ENCODE measurements around the gene NEMP2.
"Not testable (repeated sequence)": the region's sequence is repeated elsewhere in the genome, so short reads cannot be mapped to it uniquely, and the experiment has no call there.

NEMP2 gene

GRCh38 chr2:190524928-190525327, 9.6 kb downstream of the NEMP2 start:
- DNase-seq: no peak

GRCh38 chr2:190519975-190520767, 14.4 kb downstream of the NEMP2 start:
- DNase-seq: no peak

- DNase-seq: no peak
These were observed 17.1 kb downstream of the NEMP2 start for GRCh38 chr2:190517468-190517867.

- DNase-seq: no peak
These were observed 18.8 kb downstream of the NEMP2 start for GRCh38 chr2:190515687-190516086.

GRCh38 chr2:190514676-190515075, 19.8 kb downstream of the NEMP2 start:
- DNase-seq: no peak

GRCh38 chr2:190513877-190514276, 20.6 kb downstream of the NEMP2 start:
- no peak for DNase-seq

- no peak for DNase-seq
These were observed 21.9 kb downstream of the NEMP2 start for GRCh38 chr2:190512539-190513095.

GRCh38 chr2:190511104-190511503, 23.4 kb downstream of the NEMP2 start:
- no peak for DNase-seq

GRCh38 chr2:190509895-190510294, 24.6 kb downstream of the NEMP2 start:
- DNase-seq: not testable (repeated sequence)

GRCh38 chr2:190507135-190507534, 27.4 kb downstream of the NEMP2 start:
- no peak for DNase-seq

GRCh38 chr2:190506666-190507065, 27.9 kb downstream of the NEMP2 start:
- DNase-seq: no peak

GRCh38 chr2:190505696-190506095, 28.8 kb downstream of the NEMP2 start:
- DNase-seq: no peak

GRCh38 chr2:190504912-190505311, 29.6 kb downstream of the NEMP2 start:
- DNase-seq: no peak

GRCh38 chr2:190503088-190503487, 31.4 kb downstream of the NEMP2 start:
- DNase-seq: no peak

GRCh38 chr2:190501702-190502407, 32.7 kb downstream of the NEMP2 start:
- DNase-seq: no peak

- DNase-seq: no peak
These were observed 33.3 kb downstream of the NEMP2 start for GRCh38 chr2:190501231-190501630.

- DNase-seq: no peak
These were observed 34.4 kb downstream of the NEMP2 start for GRCh38 chr2:190500054-190500502.

- DNase-seq: no peak
These were observed 35.2 kb downstream of the NEMP2 start for GRCh38 chr2:190499273-190499672.

GRCh38 chr2:190497428-190497827, 37.1 kb downstream of the NEMP2 start:
- DNase-seq: no peak

- DNase-seq: not testable (repeated sequence)
These were observed 39.8 kb downstream of the NEMP2 start for GRCh38 chr2:190494600-190495227.

GRCh38 chr2:190493095-190493494, 41.4 kb downstream of the NEMP2 start:
- DNase-seq: no peak

GRCh38 chr2:190490502-190490901, 44.0 kb downstream of the NEMP2 start:
- no peak for DNase-seq

- no peak for DNase-seq
These were observed 45.0 kb downstream of the NEMP2 start for GRCh38 chr2:190489475-190489874.
